HS-27A (cell line): Measurements from ENCODE around the gene USP8.
"Not testable (repeated sequence)": the region's sequence is repeated elsewhere in the genome, so short reads cannot be mapped to it uniquely, and the experiment has no call there.

Experiments
- DNase-seq: peaks from one replicate; pipeline ENCODE4 v3.0.0-alpha.2; 2012; ENCODE audit warnings: low read depth, missing footprints

The USP8 gene

DNA sequence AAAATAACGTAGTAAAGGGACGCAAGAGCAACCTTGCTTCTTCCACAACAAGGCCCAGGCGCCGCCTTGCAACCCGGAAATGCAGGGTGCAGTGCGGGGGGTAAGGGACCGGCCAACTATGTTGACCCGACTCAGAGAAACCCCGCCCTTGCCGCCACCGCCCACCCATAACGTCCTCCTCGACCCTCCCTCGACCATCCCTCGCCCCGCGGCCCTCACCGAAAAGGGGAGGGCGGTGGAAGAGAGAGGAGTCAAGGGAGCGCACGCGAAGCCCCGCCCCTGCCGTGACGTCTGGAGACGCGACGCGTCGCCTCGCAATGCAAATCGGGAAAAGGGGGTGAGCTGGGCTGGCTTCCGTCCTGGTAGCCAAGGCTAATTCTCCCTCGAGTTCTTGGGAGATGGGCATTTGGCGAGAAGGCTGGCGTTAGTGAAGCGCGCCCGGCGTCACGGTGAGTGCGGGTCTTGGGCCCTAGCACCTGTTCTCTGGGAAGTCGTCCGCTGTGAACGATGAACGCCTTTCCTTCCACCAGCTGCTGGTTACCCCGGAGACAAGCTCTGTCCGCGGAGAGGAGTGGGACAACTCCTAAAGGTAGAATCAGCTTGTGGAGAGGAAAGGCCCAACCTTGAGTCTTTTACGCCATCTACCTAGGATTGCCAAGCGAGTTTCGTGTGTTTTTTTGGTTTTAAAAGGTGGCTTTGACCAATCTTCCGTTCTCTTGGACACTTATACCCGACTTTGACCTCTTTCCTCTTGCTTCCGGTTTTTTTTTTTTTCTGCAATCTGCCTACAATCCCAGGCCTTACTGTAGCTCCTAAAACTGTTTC is at the start of gene USP8:
Gene USP8 (plus strand): TSS at position 340 of the 825 bp plus-strand sequence. CDS start 14,669 bp downstream, outside the sequence.
- DNase-seq, result peak; percentile 93

DNA sequence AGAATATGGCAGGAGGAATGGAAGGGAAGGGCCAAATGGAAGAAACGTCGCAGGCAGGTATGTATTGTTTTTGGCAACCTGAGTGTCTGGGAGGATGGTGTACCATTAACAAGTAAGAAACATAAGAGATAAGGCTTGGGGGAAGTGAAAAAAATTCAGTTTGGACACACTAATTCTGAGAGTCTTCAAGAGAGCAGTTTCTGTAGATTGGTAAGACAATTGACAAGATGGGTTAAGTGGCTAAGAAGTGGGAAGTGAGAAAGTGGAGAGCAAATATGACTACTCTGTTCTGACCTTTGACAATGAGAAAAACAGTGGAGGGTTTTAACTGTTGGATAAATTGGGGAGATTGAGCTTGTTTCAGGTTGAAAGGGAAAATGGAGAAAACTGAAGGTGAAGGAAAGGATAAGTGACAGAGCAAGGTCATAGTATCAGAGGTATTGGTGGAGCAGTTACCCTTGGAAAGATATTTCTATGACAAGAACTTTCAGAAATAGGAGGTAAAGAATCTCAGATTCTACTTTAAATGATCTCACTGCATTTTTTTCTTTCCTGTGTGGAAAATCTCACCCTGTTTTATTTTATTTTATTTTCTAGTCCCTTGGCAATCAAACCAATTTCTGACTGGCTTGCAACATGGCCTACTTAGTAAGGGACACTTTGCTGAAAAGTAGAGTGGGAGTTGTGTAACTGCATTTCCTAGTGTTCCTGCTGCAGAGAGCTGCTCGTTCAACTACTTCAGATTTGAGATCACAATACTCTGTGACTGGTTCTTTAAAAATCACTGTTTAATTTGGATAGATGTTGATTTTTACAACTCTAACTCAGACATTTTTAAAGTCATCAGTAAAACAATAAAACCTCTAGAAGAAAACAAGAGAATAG is 46.1 kb upstream of the USP8 start:
- no peak for DNase-seq

DNA sequence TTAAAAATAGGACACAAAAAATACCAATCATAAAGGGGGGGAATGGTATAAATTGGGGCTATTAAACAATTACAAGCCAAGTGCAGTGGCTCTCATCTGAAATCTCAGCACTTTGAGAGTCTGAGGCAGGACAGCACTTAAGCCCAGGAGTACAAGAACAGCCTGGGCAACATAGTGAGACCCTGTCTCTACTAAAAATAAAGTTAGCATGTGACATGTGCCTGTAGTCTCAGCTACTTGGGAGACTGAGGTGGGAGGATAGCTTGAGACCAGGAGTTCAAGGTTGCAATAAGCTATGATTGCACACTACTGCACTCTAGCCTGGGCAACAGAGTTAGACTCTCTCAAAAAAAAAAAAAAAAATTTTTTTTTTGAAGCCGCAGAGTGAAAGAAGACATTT is 45.4 kb upstream of the USP8 start:
- no peak for DNase-seq

DNA sequence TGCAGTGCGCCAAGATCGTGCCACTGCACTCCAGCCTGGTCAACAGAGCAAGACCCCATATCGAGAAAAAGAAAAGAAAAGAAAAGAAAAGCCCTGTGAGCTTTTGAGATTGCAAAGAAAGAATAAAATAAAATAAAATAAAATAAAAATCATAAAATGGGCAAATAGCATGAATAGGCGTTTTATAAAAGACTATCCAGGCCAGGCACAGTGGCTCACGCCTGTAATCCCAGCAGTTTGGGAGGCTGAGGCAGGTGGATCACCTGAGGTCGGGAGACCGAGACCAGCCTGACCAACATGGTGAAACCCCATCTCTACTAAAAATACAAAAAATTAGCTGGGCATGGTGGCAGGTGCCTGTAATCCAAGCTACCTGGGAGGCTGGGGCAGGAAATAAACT is 44.8 kb upstream of the USP8 start:
- DNase-seq, result not testable (repeated sequence)

DNA sequence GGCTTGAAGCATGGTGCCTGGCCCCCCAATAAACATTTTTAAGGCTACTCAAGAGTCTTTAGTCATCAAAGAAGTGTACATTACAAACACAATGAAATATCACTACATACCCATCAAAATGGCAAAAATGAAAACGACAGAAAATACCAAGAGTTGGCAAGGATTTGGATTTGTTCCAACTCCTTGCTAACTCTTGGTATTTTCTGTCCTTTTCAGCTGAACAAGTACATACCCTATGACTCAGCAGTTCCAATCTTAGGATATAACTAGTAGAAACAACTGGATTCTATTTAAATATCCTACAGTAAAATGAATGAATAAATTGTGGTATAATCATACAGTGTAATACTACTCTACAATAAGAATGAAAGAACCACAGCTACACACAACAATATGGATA is 44.1 kb upstream of the USP8 start:
- no peak for DNase-seq

DNA sequence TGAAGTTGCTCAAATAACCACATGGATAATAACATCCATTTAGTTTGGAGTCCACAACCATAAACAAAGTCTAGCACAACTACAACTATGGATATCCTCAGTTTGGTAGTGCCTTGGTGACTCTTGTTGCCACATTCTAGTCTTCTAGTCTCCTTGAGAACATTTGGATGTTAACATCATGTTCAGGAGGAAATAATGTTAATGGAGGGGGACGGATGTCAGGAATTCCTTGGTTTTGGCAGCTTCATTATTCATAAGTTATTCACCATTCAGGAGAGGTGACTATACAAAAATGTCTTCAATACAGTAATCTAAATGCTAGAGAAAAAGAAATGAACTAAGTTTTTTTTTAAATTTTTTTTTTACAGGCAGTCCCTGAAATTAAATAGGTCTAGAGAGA is 42.8 kb upstream of the USP8 start:
- no peak for DNase-seq

DNA sequence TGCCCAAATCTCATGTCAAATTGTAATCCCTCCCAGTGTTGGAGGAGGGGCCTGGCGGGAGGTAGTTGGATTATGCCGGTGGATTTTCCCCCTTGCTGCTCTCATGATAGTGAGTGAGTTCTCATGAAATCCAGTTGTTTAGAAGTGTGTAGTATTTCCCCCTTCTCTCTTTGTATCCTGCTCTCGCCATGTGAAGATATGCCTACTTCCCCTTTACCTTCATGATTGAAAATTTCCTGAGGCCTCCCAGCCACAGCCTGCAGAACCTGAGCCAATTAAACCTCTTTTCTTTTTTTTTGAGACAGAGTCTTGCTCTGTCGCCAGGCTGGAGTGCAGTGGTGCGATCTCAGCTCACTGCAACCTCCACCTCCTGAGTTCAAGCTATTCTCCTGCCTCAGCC is 41.8 kb upstream of the USP8 start:
- not testable (repeated sequence) for DNase-seq

DNA sequence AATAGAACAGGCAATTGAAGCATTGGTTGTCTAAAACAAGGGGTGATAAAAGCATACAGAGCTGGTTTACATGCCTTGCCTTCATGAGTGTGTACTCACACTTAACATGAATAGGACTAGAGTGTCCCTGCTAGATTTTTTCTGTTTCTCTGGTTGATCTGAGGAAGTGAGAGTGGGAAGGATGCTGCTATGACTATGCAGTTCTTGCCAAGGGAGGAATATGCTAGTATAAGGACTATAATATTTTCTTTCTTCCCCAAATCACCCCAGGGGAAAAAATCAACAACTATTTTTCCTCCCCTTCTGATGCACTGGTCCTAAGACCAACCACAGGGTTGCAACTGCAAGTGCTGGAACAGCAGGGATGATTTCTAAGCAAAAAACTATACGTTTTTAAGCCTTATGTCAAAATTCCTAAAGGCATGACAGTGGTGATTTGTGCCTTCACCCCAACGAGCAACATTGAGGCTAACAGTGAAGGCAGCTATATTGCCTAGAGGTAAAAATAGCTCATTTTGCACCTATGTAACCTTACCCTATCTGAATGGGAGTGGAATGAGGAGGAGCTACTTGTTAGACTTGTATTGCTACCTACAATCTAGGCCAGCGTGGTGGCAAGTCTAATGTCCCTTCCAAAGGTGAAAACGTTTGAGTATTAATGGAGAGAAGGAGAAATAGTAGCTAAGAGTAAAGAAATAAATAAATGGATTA is 33.5 kb upstream of the USP8 start:
- no peak for DNase-seq

DNA sequence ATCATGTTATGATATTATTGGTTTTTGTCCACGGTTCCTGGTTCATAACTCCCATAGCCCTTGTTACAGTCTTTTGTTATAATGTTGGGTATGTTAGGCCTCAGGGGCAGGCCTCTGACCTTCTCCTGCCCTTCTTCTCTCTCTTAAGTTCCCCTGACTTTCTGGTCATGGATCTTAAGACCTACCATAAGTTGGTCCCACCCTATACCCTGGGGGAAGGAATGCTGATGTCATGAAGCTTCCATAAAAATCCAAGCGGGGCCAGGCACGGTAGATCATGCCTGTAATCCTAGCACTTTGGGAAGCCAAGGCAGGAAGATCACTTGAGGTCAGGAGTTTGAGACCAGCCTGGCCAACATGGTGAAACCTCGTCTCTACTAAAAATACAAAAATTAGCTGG is 32.6 kb upstream of the USP8 start:
- DNase-seq, result not testable (repeated sequence)

DNA sequence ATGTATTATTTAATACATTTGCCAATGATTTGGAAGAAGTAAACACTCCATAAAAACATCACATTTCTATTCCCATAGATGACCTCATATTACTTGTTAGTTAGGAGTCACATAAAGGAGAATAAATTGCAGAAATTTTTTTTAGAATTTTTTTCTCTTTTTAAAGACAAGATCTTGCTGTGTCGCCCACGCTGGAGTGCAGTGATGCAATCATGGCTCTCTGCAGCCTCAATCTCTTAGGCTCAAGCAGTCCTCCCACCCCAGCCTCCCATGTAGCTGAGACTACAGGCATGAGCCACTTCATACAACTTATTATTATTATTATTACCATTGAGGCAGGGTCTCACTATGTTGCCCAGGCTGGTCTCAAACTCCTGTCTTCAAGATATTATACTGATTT is 12.3 kb upstream of the USP8 start:
- no peak for DNase-seq

DNA sequence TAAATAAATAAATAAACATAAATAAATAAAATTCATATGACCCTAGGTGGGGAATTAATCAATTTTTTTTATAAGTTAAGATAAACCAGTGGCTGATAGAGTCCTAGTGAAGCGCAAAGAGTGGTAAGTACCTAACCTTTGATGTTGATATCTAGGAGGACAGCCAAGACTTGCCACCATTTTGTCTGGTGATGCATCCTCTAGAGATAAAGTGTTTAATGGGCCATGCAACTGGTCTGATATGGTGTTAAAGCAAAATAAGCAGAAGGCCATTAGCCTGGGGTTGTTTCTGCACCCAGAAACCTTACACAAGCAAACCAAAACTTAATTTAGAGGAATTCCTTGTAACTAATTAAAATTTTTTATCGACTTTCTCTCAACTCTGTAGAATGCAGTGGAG is 9.6 kb upstream of the USP8 start:
- DNase-seq, result no peak

DNA sequence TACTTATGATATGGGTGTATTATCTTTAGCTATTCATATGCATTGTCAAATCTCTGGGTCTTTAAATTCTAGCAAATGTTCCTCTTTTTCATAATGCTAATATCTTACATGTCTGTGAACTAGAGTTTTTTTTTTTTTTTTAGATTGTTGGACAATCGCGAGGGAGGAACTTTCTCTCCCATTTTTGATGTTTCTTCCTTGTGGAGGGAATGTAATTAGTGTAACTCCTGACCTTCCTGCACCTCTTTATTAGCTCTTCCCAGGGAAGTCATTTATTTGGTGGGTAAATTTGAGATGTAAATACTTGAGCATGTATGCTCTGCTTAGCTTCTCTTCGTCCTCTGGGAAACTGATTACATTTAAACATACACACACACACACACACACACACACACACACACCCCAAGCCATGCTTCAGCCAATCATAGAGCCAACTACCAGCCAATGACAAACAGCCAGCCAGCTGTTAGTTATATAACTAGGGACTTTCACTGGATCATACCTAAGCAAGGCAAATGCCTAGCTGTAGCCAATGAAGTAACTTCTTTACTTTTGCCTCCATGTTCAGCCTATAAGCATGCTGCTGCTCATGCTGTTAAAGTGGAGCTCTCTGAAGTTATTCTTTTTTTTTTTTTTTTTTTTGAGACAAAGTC is 8.3 kb upstream of the USP8 start:
- DNase-seq, result no peak

DNA sequence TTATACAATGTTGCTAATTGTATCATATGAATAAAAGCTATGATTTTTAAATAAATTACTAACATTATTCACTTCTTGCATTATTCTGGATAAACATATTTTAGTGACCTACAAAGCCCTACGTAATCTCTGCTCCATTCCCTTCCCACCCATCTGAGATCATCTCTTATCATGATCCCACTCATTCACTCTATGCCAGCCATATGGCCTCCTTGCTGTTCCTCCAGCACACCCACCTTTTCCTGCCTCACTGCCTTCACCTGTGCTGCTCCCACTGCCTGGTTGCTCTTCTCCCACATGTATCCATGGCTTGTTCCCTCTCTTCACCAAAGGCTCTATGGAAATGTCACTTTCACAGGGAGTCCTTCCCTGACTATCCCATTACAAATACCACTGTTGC is 7.3 kb upstream of the USP8 start:
- DNase-seq, result no peak

DNA sequence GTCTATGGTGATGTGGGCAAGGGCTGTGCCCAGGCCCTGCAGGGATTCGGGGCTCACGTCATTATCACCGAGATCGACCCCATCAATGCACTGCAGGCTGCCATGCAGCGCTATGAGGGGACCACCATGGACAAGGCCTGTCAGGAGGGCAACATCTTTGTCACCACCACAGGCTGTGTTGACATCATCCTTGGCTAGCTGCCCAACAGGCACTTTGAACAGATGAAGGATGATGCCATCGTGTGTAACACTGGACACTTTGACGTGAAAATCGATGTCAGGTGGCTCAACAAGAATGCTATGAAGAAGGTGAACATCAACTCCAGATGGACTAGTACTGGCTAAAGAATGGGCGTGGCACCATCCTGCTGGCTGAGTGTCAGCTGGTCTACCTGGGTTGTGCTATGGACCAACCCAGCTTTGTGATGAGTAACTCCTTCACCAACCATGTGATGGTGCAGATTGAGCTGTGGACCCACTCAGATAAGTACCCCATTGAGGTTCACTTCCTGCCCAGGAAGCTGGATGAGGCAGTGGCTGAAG is 6.1 kb upstream of the USP8 start:
- DNase-seq, result no peak

DNA sequence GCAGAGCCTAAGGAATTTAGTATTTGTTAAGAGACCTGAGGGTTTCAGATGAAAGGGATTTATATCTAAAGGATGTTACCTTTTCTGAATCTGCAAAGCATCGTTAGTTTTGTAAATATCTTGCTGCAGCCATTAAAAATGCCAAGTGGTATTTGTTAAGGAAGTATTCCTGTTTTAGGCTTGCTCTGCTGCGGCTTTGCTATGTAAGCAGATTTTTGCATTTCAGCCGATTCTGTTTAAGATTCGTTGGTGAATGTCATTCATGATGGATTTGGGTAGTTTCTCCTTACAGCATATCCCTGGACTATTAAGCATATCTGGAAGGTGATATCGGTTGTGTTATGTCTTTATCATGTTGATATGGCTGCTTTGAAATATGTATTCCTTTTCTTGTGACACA is 1.0 kb downstream of the USP8 start:
- no peak for DNase-seq

DNA sequence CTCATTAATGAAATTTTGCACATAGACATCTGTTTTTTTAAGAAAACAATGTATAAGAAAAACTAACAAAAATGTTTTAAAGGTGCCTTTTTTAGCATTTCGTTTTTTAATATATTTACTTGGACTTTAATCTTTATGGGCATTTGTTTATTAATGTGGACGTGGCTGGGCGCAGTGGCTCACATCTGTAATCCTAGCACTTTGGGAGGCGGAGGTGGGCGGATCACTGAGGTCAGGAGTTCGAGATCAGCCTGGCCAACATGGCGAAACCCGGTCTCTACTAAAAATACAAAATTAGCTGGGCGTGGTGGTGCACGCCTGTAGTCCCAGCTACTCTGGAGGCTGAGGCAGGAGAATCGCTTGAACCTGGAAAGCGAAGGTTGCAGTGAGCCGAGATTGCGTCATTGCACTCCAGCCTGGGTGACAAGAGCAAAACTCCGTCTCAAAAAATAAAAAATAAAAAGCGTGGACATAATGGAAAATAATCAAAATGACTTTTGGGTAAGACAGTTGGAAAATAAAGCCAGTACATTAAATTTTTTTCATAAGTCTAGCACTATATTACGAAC is 1.6 kb downstream of the USP8 start:
- DNase-seq, result not testable (repeated sequence)

DNA sequence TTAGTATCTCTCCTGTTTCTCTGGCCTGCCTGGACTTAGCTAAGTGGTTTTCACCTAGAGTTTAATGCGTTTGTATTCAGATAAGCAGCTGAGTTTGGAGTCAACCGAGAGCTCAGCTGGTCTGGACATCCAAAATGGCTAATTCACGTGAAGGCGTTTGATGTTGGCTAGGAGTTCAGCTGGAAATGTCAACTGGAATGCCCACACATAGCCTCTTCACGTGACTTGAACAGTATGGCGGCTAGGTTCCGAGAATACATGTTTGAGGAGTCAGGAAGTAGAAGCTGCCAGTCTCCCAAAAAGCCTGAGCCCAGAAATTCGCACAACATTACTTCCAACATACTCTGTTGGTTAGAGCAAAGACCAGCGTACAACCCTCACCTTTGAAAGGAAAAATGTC is 2.2 kb downstream of the USP8 start:
- no peak for DNase-seq

DNA sequence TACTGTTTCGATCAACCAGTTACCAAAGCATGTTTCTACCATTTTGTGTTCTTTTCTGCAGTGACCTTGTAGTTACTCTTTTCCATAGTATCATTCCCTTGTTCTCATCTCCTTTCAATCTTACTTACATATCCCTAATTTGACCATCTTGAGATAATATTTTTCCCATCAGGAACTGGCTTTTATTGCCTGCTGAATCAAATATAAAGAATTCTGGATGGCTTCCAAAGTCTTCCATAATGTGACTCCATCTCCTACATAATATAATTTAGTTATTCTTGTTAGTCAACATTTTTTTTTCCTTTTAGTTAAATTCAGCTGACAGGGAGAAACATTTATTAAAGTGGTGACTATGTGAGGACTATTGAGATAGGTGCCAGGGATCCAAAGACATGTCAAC is 7.0 kb downstream of the USP8 start:
- DNase-seq, result no peak

DNA sequence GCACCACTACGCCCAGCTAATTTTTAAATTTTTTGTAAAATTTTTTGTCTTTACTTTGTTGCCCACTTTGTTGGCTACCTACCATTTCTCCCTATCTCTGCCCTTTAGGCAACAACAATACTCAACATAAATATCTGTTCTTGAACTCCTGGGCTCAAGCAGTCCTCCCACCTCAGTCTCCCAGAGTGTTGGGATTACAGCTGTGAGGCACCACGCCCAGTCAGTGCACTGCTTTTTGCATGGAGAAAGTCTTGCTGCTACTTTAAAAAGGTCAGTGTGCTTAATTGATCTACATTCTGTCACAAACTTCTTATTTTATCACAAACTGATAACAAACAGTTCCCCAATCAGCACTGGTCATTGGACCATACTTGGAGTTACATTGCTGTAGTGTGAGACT is 8.0 kb downstream of the USP8 start:
- DNase-seq, result no peak

DNA sequence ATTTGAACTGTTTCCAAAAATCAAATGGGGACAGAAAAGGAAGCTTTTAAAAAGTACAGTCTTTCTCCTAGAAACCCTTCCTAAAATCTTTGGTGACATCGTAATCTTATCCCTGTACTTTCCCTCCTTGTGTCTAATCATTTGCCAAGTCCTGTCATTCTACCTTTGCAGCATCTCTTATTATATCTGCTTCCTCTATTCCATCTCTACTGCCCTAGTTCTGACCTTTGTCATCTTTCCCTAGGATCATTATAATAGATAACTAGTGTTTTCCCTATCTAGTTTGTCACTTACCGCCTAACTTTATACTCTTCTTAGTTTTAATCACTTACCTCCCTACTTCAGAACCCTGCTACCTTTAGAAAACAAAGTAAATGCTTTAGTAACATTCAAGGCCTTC is 11.6 kb downstream of the USP8 start:
- DNase-seq, result no peak

DNA sequence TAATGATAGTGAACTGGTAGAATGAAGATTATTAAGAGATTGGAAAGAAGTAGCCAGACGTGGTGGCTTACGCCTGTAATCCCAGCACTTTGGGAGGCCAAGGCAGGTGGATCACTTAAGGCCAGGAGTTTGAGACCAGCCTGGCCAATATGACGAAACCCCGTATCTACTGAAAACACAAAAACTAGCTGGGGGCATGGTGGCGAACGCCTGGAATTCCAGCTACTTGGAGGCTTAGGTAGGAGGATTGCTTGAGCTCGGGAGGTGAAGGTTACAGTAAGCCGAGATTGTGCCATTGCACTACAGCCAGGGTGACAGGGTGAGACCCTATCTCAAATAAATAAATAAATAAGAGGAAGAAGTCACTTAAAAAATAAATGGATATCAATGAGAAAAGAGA is 14.0 kb downstream of the USP8 start:
- no peak for DNase-seq
